NCI-H1436 treated with DMSO at 0.1 percent for 48 hours (cell line): ENCODE measurements around the gene CDKN1B.

Experiments
- DNase-seq: peaks from one replicate; lab custom pipeline; 2025; lab: John Stamatoyannopoulos, UW

CDKN1B gene

DNA sequence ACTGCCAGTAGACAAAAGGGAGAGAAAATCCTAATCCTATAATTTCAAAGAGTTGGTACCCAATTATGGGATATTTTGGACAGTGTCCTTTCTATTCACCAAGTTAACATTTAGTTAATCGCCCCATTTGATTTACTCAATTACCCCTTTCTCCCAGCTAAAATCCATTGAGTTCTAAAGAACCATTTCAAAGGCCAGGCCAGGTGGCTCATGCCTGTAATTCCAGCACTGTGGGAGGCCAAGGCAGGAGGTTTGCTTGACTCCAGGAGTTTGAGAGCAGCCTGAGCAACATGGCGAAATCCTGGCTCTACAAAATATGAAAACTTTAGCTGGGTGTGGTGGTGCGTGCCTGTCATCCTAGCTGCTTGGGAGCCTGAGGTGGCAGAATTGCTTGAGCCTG, 15.7 kb upstream of the CDKN1B start:
- no peak for DNase-seq

DNA sequence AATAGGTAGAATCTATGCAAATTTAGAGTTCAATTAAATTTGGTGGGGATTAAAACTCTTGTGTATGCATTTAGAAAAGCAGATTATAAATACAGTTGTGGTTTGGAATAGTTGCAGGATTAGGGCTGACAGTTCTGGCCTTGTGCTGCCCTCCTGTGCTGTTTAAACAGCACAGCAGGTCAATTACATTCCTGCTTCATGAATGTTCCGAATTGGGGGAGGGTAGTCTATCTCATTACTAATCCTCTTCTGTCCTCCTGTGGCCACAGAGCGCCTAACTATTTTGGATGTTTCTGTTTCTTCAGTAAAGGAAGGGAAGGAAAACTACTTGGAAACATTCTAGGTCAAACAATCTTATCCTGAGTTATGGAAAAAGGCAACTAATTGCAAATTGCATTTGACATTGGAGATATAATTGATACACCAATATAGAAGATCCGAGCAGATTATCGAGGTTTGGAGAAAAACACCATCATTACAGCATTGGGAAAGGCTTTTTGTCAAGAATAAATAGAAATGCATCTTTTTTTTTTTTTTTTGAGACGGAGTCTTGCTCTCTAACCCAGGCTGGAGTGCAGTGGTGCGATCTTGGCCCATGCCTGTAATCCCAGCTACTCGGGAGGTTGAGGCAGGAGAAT, 12.5 kb upstream of the CDKN1B start:
- DNase-seq: peak; percentile 77

DNA sequence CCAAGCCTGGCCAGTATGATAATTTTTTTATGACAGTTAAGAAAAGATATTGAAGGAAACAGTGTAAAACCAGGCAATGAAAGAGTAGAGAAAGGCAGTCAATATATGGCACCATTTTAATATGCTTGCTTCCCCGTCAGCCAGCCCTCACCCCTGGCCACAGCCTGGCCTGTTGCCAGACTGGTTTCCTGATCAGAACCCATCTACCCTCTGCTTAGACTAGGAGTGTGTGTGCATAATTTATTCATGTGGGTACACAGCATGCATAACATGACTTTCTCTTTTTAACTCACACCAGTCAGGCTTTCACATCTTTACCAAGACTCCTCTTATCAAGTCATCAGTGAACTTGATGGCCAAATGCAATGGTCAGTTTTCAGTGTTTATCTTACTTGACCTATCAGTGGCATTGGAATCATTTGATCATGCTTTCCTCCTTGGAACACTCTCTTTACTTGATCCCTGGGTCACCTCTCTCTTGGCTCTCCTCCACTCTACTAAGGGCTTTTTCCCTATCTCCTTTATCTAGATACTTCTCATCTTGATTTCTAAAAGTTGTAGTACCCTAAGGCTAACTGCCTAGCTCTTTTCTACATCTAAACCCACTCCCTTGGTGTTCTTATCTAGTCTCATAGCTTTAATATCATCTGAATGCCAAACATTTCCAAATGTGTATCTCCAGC, 11.2 kb upstream of the CDKN1B start:
- DNase-seq: no peak

DNA sequence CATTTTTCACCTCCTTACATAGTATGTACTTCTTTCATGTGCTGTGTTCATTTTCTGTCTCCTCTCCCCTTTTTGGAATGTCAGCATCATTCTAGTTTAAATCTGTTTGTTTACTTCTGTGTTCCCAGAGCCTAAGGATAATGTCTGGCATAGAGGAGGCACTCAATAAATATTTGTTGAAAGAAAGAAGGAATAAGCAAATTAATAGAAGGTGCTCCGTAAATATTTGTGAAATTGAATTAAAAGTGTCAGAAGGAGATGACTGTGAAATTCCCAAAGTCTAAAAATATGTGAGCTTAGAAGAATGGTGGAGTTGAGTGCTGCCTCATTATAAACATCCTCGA, 3.3 kb upstream of the CDKN1B start:
- DNase-seq: no peak

DNA sequence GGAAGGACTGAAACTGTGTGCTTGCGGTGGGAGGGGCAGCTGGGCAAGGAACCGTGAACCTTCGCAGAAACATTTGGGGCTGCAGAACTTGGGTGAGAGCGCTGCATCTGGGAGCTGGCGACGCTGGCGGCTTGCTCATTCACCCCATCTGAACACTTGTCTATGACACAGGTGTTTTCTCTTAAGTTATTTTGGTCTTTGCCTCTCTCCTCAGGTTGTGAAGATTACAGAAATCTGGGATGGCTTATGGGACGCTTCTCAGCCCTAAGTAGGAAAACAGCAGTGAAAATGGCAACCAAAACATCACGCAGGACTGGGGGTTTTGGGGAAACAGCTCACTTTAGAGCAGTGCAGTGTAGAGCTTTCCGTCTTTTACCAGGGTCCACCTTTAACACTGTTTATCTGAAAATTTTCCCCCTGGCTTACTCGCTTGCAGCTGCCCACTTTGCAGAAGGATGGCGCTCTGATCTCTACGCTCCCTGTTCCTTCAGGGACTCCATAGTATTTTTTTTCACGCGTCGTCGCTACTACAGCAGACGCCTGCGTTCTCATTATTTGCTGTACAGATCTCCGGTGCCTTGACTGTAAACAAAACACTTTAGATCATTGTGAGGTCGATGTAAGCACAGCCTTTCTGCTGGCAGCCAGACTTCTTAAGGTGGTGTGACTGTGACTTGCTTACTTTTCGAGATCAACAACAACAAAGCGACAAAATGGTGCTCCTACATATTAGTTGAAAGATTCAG, 2.7 kb upstream of the CDKN1B start:
- peak; percentile 47 for DNase-seq

DNA sequence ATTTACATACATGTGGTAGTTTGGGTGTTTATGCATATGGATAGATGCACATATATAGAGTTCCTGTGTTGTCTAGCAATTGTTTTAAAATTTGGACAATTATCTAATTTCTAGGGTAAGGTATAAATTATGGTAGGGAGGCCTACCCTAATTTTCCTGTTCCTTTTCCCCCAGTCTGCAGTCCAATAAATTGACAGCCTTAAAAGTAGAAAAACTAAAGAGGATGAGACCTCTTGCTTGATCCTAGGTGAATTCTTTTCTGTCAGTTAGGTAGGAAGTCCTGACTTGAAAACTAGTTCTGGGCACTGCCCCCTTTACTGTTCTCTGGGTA, 2.1 kb upstream of the CDKN1B start:
- DNase-seq: no peak

DNA sequence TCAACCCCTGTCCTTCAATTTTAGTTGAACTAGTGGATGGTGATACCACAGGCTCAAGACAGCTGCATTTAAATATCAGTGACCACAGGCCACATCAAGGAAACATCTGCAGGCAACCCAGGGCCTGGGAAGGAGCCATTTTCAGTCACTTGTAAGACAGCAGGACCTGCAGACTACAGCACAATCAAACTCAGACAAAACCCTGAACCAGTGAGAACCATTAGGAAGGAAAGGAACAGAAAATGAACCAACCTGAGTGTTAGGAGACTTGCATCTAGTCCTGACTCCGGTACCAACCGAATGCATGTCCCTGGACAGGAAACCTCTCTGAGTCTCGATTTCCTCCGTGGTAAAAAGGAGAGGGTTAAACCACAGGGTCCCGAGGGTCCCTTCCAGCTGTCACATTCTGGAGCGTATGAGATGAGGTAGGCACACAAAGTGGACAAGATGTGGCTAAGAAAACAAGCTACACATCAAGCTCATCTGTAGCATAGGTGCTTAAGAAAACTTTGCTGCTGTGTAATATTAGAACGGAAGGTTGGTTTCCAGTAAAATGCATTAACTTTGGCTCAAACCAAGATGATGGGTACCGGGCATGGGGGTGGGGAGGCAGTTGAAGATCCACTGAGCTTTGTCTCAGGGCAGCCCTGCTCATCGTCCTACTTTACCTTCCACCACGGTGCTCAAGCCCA, 1.6 kb upstream of the CDKN1B start:
- no peak for DNase-seq

DNA sequence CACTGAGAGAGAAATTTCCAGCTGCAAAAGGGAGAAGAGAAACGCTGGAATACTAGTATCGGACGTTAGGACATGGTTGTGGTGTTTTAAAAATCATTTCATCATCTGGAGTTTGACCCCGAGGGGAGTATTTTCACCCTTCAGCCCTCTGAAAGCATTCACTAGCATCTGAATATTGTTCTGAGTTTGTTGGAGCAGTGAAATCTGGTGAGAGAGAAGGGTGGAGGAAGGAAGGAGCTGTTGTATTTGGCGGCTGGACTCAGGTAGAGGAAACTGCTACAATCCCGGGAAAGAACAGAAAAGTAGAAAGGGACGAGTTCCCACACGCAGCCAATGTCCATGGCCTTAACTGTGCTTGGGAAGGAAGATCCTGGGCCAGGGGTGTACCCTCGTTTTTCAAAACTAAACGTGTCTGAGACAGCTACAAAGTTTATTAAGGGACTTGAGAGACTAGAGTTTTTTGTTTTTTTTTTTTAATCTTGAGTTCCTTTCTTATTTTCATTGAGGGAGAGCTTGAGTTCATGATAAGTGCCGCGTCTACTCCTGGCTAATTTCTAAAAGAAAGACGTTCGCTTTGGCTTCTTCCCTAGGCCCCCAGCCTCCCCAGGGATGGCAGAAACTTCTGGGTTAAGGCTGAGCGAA, 896 bp upstream of the CDKN1B start:
- no peak for DNase-seq

DNA sequence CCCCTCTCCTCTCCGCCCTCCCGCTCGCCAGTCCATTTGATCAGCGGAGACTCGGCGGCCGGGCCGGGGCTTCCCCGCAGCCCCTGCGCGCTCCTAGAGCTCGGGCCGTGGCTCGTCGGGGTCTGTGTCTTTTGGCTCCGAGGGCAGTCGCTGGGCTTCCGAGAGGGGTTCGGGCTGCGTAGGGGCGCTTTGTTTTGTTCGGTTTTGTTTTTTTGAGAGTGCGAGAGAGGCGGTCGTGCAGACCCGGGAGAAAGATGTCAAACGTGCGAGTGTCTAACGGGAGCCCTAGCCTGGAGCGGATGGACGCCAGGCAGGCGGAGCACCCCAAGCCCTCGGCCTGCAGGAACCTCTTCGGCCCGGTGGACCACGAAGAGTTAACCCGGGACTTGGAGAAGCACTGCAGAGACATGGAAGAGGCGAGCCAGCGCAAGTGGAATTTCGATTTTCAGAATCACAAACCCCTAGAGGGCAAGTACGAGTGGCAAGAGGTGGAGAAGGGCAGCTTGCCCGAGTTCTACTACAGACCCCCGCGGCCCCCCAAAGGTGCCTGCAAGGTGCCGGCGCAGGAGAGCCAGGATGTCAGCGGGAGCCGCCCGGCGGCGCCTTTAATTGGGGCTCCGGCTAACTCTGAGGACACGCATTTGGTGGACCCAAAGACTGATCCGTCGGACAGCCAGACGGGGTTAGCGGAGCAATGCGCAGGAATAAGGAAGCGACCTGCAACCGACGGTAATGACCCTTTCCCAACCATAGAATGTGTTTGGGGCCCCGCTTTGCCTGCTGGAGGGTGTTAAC, 615 bp downstream of the CDKN1B start:
- DNase-seq: no peak

DNA sequence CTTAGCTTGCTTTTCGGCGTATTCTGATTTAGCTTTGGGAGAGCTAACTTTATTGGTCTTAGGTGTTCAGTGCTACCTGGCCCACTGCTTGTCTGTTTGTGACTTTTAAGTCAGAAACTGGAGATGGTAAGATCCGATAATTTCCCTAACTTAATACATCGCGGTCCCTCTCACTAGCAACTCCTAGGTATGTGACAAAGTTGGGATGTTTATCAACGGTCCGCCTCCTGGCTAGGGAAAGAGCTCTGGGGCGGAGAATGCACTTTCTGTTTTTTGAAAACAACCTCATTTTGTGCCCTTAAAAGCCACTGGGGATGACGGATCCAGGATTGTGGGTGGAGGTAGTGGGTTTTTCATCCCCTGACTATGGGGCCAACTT, 1.2 kb downstream of the CDKN1B start:
- DNase-seq: no peak

DNA sequence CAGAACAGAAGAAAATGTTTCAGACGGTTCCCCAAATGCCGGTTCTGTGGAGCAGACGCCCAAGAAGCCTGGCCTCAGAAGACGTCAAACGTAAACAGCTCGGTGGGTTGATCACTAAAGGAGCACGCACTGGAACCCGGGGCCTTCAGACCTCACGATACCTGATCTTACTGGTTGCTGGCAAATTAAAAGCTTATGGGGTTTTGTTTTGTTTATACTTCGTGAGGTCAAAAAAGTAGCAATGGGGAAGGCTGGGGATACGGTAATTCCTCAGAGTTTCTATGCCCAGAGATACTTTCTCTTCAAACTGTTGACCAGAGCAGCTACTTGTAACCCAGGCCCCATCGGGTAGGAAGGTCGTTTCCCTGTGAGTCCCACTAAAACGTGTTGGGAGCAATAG, 1.7 kb downstream of the CDKN1B start:
- no peak for DNase-seq

DNA sequence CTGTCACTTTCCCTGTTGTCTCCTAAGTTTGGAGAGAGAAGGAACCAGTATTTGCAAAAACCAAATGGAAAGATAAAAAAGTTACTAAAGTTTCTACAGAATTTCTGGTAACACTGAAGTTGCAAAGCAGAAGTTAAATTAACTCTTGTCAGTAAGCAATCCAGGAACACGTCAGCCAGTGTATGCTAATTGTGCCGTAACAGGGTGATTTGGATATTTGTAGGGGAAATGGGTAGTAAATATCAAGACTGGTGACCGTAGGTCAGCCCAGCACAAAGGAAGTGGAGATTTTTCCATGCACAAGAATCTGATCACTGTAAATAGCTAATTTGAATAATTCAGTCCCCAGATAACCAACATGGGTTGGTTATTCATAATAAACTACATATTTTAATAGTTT, 2.3 kb downstream of the CDKN1B start:
- no peak for DNase-seq

DNA sequence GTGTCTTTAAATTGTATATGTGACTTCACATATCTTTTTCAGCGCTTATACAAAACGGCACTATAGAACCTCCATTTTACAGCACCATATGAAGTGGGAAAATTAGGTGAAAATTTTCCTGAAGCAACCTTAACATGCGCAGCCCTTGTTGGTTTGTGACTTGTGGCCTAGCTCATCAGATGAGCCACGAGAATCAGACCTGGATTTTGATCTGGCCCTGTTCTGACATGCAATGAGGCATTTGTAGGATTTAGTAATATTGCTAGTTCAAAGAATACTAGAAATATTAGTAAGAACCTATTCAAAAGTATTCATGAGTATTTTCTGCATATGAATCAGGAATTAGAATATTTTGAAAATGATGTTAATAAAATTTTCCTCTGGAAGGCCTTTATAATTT, 2.9 kb downstream of the CDKN1B start:
- DNase-seq: no peak

DNA sequence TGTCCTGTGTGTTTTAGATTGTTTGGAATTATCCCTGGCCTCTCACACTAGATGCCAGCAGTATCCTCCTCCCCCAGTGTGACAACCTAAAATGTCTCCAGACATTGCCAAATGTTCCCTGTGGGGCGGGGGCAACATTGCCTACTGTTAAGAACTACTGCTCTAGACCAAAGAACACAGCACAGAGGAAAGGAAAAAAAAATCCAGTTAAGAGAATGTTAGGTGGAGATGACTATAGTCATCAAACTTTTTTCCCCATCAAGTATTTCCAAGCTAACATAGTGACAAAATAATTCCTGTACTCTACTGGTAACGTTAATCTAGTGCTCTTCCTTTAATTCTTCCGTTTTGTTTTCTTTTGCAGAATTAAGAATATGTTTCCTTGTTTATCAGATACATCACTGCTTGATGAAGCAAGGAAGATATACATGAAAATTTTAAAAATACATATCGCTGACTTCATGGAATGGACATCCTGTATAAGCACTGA, 3.5 kb downstream of the CDKN1B start:
- no peak for DNase-seq

DNA sequence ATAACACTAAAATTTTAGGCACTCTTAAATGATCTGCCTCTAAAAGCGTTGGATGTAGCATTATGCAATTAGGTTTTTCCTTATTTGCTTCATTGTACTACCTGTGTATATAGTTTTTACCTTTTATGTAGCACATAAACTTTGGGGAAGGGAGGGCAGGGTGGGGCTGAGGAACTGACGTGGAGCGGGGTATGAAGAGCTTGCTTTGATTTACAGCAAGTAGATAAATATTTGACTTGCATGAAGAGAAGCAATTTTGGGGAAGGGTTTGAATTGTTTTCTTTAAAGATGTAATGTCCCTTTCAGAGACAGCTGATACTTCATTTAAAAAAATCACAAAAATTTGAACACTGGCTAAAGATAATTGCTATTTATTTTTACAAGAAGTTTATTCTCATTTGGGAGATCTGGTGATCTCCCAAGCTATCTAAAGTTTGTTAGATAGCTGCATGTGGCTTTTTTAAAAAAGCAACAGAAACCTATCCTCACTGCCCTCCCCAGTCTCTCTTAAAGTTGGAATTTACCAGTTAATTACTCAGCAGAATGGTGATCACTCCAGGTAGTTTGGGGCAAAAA, 4.1 kb downstream of the CDKN1B start:
- no peak for DNase-seq

DNA sequence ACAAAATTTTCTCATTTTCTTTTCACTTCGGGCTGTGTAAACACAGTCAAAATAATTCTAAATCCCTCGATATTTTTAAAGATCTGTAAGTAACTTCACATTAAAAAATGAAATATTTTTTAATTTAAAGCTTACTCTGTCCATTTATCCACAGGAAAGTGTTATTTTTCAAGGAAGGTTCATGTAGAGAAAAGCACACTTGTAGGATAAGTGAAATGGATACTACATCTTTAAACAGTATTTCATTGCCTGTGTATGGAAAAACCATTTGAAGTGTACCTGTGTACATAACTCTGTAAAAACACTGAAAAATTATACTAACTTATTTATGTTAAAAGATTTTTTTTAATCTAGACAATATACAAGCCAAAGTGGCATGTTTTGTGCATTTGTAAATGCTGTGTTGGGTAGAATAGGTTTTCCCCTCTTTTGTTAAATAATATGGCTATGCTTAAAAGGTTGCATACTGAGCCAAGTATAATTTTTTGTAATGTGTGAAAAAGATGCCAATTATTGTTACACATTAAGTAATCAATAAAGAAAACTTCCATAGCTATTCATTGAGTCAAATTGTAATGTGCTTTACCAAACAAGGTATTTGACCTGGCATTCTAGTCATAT, 4.8 kb downstream of the CDKN1B start:
- no peak for DNase-seq

DNA sequence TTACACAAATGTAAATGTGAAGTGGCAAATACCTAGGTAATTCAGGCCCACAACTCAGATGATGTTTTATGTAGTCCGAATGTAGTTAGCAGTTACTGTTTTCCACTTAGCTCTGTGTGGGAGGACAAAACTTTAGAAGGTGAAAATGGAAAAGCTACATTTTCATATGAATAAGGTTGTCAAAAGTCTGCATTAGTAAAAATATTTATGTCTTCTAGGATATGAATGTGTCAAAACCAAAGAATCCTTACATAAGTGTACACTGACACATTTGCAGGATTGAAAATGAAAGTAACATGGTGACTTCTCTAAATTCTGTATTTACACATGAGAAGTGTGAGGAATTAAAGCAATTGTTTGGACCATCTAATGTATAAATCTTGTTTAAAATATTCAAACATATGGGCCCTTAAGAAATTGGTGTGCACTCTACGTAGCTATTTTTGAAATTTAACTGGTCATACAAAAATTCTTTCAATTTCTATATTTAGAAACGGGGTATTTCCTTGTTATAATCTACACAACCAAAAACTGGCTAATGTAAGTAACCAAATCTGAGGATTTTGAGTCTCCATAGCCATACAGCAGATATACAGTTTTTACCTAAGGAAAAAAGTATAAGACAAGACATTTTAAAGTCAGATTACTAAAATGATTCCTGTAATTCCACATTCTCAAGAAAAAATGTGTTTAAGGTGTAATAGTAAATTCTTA, 5.4 kb downstream of the CDKN1B start:
- no peak for DNase-seq

DNA sequence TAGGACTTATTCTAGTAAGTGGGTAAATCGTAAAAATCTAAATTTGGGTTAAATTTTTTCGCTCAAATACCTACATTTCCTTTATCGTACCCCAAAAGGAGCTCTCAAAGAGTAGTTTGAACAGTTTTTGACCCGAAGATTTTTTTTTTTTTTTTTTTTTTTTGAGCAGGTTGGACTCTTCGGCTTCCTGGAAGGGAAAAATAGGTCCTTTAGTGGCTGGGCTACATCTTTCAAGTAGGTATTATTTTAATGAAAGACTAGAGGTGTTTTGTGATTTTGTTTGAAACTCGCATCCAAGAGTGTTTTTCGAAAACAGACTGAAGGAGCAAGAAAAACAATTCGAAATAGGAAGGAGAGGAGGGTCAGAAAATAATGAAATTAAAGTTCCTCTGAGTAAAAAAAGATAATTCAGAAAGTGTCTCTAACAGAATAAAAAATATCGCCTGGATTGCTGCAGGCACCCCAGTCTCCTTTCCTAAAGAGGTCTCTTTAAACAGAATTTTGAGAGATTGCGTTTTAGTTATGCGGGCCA, 6.0 kb downstream of the CDKN1B start:
- DNase-seq: no peak

DNA sequence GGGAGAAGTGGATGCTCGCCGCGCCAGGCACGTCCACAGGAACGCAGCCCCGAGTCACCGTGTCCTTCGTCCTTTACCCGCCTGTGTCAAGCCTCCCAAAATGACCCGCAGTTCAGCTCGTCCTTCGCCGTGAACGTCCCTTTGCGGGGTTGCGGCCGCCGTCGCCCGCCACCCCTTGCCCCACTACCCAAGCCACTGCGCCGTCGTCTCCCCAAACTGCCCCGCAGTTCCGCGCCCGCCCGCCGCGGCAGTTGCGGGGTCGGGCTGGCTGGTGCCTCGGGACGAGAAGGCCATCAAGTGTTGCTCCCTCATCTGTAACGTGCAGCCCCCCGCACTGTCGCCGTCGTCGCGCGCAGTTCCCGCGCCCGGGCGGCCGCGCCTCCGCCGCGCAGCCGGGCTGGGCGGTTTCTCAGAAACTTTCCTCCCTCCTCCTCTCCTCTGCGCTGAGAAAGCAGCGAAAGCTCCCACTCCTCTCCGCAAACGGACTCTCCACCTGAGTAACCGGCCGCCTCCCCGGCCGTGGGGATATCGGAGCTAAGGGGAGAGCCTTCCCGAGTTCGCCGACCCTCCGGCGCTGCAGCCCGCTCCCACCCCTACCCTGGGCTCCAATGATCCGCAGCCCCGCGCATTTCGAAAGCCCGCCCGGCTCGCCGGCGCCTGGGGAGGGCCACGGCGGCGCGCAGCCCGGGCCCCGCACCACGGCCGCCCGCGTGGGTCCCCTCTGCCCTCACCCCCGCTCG, 6.7 kb downstream of the CDKN1B start:
- DNase-seq: no peak
